ENCODE results near the gene DHX57.
A peak's percentile ranks its signal among the peaks of the same experiment; 100 is the strongest.

Gene DHX57, protein sequence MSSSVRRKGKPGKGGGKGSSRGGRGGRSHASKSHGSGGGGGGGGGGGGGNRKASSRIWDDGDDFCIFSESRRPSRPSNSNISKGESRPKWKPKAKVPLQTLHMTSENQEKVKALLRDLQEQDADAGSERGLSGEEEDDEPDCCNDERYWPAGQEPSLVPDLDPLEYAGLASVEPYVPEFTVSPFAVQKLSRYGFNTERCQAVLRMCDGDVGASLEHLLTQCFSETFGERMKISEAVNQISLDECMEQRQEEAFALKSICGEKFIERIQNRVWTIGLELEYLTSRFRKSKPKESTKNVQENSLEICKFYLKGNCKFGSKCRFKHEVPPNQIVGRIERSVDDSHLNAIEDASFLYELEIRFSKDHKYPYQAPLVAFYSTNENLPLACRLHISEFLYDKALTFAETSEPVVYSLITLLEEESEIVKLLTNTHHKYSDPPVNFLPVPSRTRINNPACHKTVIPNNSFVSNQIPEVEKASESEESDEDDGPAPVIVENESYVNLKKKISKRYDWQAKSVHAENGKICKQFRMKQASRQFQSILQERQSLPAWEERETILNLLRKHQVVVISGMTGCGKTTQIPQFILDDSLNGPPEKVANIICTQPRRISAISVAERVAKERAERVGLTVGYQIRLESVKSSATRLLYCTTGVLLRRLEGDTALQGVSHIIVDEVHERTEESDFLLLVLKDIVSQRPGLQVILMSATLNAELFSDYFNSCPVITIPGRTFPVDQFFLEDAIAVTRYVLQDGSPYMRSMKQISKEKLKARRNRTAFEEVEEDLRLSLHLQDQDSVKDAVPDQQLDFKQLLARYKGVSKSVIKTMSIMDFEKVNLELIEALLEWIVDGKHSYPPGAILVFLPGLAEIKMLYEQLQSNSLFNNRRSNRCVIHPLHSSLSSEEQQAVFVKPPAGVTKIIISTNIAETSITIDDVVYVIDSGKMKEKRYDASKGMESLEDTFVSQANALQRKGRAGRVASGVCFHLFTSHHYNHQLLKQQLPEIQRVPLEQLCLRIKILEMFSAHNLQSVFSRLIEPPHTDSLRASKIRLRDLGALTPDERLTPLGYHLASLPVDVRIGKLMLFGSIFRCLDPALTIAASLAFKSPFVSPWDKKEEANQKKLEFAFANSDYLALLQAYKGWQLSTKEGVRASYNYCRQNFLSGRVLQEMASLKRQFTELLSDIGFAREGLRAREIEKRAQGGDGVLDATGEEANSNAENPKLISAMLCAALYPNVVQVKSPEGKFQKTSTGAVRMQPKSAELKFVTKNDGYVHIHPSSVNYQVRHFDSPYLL (N-terminal part only)

DNA sequence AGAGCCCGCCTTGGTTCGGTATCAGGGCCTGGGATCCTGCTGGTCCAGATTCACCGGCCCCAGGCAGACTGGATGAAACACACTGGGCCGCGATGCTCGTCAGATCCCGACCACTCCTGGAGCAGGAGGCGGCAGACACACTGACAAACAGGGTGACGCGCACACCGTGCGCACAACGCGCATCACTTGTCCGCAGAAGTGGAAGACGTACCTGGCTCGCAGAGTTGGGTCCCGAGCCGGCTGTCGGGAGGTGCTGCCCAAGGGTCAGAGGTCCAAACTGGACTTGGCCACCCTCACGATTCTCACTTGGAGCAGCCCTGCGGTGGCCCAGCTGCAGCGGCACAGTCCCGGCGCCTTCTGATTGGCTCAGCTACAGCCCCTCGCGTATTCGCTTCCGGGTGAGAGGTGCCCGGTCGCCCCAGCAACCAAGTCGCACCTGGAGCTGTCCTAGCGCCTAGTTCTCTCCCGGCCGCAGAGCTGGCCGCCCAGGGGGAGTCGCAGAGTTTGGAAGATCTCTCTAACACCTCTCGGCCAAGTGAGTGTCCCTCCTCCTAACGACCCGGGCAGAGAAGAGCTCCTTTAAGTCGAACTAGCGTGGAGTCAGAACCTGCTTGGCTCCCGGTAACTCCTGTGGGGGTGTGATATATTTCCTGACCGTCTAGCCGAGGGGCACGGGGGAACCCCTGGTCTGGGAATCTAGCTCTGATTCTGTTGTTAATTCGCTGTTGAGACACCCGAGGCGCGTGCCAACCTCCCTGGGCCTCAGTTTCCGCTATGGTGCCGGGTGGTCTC lies at the start of gene DHX57, which contains the start of gene MORN2:
DHX57 (minus strand) TSS at position 359 of the 792 bp plus-strand sequence. CDS start 7,529 bp downstream, outside the sequence.
MORN2 (plus strand) TSS at position 401 of the 792 bp plus-strand sequence.
- peak; percentile 31 for DNase-seq (ENCODE audit: low read depth)

DNA sequence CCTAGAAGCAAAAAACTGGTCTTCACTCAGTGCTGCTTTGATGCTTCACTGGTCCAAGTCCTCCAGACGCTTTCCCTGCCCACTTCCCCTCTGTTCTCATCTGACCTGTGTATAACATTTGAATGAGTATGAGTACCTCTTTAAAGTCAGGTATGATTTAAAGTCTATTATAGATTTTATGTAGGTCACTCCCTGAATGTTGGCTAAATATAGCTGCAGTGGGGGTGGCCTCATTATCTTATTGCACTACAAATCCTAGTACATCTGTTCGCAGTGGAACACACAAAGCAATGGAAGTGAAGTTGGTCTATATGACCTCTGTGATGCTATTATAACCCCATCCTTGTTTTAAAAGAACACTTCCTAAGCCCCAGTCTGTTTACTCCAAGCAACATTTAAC lies 47.2 kb upstream of the DHX57 start:
- DNase-seq (ENCODE audit: low read depth) = no peak

DNA sequence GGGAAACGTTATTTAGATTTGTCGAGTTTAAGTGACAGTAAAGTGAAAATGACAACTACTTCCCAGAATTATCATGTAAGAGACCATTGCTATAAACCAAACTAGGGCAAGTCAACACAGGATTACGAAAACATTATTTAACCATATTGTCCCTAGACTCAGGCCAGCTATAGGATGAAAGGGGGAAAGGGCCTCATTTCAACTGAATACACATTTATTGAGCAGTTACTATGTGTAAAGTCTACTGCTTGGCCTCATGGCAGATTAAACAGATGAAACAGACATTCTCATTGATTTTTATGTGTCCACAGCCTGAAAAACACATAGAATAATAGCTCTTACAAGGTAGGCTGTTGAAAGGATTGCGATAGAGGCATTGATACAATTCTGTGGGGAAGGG lies 46.7 kb upstream of the DHX57 start:
- no peak for DNase-seq (ENCODE audit: low read depth)

DNA sequence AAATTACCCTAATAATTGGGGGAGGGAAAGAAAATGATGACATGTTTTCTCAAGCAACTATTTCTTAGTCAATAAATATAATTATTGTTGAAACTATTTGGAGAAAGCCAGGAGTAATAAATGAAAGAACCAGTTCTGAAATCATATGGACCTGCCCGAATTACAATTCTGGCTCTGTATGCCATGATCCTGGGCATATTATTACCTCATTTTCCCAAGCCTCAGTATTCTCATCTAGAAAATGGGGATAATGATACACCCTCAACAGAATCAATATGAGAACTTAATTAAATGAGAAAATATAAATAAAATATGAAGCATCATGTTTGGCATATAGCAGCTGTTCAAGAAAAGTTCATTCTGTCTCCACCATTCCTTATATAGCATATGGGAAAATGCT lies 36.9 kb upstream of the DHX57 start:
- no peak for DNase-seq (ENCODE audit: low read depth)

DNA sequence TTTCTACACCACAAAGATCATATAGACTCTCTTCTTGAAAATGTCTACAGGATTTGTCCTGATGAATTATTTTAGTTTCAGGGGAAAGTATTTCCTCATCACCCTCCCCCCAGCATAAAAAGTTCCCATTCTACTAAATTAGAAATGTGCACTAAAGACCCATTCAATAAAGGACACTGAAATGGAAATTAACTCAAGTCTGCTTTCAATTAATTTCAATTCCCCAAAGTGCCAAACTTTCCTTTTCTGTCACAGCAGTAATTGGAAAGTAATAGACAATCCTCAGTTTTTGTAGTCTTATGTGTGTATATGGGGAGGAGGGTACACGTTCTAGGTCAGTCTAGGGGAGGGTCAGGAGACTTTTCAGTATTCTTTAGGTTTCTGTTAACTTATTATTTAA lies 35.5 kb upstream of the DHX57 start:
- DNase-seq (ENCODE audit: low read depth) = no peak

DNA sequence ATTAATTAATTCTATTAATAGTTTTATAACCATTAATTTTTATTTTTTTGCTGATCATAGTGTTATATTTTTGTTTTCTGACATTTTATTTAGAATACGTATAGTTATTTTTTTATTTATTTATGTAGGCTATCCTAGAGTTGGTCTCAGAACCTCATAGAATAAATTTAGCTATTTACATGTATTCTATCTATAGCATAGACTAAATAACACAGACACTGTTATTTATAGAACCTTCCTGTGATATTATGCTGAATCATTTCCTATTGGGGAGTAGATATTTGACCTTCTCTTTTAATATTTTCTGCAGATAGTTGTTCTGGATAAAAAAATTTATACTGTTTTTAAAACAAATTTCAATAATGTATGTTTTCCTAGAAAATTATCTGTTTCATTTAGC lies 34.1 kb upstream of the DHX57 start:
- DNase-seq (ENCODE audit: low read depth) = no peak

DNA sequence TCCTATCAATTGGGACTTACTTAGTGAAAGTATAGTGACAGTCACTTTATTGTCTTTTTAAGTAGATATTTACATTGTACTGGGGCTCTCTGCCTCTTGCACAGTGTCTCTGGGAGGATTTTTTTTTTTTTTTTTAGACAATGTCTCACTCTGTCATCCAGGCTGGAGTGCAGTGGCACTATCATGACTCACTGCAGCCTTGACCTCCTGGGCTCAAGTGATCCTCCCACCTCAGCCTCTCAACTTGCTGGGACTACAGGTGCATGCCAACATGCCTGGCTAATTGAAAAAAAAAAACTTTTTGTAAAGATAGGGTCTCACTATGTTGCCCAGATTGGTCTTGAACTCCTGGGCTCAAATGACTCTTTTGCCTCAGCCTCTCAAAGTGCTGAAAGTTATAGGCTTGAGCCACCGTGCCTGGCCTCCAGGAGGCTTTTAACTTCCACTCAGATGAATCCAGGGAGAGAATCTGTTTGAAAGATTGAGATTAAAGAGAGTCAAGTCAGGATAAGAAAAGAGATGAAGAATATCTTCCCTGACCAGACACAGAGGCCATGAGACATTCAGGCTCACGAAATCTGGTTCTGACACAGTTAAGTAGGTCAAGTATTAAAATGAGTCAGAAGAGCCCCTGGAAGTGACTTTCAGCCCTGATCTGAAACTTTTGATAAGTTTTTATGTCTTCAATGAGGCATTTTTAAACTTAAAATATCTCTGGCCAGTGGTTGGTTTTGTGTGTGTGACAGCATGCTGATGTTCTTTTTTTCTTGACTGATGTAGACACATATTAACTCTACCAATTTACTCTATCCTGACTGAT lies 32.2 kb upstream of the DHX57 start:
- no peak for DNase-seq (ENCODE audit: low read depth)

DNA sequence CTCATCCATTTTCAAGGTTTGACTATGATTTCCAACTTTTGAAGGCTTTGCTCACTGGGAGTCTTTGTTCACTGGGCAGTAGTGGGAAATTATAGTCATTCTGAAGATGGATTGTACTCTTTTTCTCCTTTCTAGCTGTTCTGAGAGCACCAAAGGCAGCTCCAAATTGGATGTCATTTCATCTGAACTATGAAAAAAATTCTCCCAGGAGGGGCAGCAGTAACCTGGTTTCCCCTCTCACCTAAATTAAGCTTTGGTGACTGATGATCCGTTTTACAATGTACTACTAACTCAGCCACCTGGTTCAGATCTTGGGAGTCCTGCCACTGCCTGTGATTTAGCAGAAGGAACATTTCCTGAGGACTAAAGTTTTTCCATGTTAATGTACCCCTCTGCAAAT lies 31.5 kb upstream of the DHX57 start:
- no peak for DNase-seq (ENCODE audit: low read depth)

DNA sequence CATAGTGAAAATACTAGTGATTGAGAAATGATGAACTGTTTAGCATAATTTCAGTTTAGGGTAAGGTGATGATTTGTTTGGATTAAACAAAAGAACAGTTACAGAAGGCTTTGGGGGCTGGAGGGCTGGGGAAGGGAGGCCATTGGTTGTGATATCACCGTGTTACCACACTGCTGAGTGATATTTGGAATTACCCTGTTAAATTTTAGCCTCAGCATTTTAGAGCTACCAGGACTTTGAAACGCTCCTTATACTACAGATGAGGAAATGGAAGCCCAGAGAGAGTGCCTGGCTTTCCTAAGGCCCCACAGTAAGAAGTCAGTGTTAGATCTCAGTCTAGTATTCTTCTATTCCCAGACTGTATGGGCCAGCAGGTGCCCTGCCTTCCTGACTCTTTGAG lies 29.5 kb upstream of the DHX57 start:
- no peak for DNase-seq (ENCODE audit: low read depth)

DNA sequence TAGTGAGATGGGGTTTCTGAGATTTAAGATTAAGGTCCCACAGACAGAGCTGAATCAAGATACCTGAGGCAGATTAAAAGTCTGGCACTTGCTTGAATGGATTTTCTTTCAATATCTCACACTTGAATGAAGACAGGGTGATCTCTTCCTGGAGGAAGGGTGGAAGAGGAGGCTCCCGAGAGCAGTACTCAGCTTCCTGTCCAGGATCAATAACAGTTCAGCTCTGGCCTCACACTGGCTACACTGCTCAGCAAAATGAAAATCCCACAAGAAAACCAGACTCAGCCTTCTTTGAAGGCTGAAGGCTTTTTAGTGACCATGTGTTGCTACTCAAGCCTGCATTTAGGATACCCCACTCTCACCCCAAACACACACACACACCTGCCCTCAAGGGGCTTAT lies 25.0 kb upstream of the DHX57 start:
- DNase-seq (ENCODE audit: low read depth) = no peak

DNA sequence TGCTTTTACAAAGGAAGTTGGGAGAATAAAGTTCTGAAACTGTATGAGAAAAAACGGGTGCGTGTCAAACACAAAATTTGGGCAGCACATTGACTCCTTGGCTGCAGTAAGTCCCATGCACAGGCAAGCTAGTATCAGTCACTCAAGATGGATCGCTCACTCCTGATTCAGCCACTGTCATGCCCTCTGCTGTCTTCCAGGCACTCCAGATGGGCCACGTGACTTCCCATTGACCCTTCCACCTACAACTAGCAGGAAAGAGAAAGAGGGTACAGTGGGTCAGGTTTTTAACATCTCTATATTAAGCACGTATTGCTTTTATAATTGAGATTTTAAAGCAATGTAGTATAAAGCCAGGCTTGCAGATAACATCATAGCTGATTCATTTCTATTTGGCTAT lies 22.5 kb upstream of the DHX57 start:
- no peak for DNase-seq (ENCODE audit: low read depth)

DNA sequence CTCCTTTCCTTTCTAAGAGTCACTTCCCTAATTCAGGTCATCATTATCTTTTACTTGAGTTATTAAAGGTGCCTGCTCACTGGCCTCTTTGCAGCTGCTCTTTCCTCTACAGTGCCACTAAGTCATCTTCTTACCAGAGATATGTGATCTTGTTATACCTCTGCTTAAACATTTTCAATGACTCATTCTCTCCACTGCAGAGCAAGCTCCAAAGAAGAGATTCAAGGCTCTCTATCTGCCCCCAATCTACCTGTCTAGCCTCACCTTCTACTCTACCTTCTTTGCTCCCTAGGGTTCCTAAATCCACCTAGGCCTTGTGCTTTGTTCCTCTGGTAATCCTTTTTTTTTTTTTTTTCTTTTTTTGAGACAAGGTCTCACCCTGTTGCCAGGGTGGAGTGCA lies 17.1 kb upstream of the DHX57 start:
- DNase-seq (ENCODE audit: low read depth) = no peak

DNA sequence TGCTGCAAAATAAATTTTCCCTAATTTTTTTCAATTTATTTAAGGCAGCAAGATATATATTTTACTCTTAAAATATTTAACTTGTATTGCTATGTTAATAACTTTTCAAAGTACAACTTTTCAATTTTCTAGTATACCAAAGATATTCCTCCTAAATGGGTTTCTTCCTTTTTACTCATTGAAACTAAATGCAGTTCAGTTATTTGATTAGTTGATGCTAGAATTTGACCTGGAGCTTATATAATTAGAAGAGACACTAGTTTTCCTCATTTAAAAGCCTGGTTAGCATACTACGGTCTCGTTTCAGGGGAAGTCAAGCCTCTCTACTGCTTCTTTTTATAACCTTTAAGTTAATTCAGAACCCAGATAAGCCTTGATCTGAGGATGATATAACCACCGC lies 13.8 kb upstream of the DHX57 start, which contains the start of gene ARHGEF33:
ARHGEF33 (plus strand) TSS at position 301 of the 400 bp plus-strand sequence. CDS start 29,573 bp downstream, outside the sequence.
- no peak for DNase-seq (ENCODE audit: low read depth)

DNA sequence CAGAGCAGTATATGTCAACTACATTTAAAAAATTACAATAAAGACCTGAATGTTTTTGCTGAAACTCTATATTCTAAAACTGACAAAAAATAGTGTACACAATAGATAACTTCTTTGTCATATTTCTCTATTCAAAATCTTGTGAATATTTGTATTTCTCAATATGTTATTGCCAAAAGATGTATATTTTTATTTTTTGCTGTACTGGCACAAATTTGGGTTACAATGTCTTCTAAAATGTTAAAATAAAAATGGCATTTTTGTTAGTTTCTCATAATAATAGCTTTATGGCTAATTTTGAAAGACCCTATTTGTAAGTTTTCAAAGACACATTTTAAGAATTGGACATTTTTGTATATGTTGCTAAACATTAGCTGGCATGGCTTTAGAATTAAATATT lies 13.3 kb upstream of the DHX57 start:
- DNase-seq (ENCODE audit: low read depth) = no peak

DNA sequence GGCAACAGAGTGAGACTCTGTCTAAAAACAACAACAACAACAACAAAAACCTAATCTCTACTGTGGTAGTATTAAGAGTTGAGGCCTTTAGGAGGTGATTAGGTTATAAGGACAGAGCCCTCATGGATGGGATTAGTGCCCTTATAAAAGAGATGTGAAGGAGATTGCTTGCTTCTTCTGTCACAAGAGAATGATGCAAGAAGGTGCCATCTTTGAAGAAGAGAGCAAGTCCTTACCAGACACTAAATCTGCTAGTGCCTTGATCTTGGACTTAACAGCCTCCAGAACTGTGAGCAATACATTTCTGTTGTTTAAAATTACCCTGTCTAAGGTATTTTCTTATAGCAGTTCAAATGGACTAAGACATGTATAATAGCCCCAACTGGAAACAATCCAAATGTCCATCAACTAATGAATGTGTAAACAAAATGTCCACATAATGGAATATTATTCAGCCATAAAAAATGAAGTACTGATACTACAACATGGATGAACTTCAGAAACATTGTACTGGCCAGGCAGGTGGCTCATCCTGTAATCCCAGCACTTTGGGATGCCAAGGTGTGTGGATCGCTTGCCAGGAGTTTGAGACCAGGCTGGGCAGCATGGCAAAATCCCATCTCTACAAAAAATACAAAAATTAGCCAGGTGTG lies 12.3 kb upstream of the DHX57 start:
- no peak for DNase-seq (ENCODE audit: low read depth)

DNA sequence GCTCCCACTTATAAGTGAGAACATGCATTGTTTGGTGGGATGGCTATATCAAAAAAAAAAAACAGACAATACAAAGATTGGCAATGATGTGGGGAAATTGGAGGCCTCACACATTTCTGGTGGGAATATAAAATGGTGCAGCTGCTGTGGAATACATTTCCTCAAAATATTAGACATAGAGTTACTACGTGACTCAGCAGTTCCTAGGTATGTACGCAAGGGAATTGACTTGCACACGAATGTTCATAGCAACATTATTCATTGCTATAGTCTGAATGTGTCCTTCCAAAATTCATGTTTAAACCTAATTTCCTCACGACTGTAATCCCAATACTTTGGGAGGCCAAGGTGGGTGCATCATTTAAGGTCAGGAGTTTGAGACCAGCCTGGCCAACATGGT lies 11.6 kb upstream of the DHX57 start:
- DNase-seq (ENCODE audit: low read depth) = no peak

DNA sequence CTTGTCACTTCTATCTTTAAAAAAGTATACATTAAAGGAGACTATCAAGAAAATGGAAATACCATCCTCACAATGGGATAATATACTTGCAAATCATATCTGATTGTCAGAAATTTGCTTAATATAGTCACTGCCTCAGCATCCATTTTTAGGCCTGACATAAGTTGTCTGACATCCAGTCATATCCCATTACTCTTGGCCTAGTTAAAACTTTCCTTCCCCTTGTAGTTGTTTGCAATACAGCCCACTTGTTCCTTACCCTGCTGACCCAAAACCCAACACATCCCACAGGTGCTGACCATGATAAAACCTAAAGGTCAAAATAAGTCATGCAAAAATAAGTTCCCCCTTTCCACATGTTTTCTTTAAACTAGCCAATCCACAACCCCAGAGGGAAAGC lies 10.3 kb upstream of the DHX57 start:
- no peak for DNase-seq (ENCODE audit: low read depth)

DNA sequence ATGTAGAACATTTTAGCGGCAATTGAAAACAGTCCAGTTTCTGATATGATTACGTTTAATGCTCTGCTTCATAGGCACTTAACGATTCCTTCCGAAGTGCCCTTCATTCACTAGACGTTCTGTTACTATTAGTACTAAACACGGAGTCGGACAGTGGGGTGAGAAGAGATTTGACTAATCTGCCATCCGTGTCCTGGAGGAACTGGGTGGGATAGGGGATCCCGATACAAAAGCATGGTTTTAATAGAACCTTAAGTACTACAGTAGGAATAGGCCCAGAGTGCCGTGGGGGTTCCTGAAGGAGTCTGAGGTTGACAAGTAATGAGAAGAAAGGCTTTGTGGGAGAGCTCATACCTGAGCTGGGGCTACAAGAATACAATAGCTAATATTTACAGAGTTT lies 673 bp upstream of the DHX57 start:
- DNase-seq (ENCODE audit: low read depth) = no peak

DNA sequence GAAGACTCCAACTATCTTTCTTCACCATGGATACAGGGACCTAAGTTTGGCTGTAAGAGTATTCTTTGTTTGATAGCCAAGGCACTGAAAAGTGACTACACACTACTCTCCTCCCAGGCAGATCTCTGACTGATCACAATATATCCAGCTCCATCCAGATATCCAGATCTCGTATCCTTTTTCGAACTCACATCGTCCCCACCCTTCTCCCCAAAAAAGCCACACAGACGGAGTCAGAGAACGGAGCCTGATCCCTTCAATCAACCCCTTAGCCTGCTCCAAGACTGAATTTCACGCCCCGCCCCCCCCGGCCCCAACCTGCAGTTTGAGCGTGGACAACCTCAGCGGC lies 533 bp downstream of the DHX57 start:
- DNase-seq (ENCODE audit: low read depth) = no peak

DNA sequence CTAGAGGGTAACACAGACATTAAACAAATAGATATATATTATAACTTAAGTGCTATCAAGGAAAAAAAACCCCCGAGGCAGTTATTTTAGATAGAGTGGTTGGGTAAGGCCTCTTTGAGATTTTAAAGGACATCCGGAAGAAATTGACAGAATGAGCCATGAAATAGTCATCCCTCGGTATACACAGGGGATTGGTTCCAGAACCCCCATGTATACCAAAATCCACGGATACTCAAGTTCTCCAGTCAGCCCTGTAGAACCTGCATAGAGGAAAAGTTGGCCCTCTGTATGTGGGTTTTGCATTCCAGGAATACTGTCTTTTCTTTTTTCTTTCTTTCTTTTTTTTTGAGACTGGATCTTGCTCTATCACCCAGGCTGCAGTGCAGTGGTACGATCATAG lies 2.0 kb downstream of the DHX57 start:
- no peak for DNase-seq (ENCODE audit: low read depth)

Data from non-pigmented ciliary epithelial cell (primary cell).